H1 (cell line): ENCODE data around the gene FH. TPM values are rescaled to one million over a fixed set of nuclear protein-coding genes. Genes with fewer than 3 reads are reported as not detected.

Experiments
- CBX5 ChIP-seq: fragments of 300-800, 300-1000 bp; sonication (generic); IDR thresholded peaks from 2 replicates; pipeline ENCODE4 v1.7.1; 2016; ENCODE audit warnings: antibody characterized with exemption, low read length, low read depth
- CHD7 ChIP-seq: fragments of 300-600 bp; sonication (generic); IDR thresholded peaks from 2 replicates; pipeline ENCODE4 v1.7.1; 2012; ENCODE audit warnings: low read length, moderate library complexity, mild to moderate bottlenecking, inconsistent platforms; ENCODE audit not compliant: insufficient replicate concordance
- CREB1 ChIP-seq: IDR thresholded peaks from 2 replicates; pipeline ENCODE4 v1.6.1; 2012; ENCODE audit warnings: inconsistent platforms
- EZH2 ChIP-seq: fragments of 200-600 bp; sonication (generic); IDR thresholded peaks from 2 replicates; pipeline ENCODE4 v1.7.1; 2012; ENCODE audit warnings: low read depth, mild to moderate bottlenecking, moderate library complexity, low read length, inconsistent platforms; ENCODE audit not compliant: severe bottlenecking
- KDM1A ChIP-seq: fragments of 200-600, 300-600 bp; sonication (generic); IDR thresholded peaks from 2 replicates; pipeline ENCODE4 v1.7.1; 2016; ENCODE audit warnings: mild to moderate bottlenecking, low read length, borderline replicate concordance
- NANOG ChIP-seq: IDR thresholded peaks from 2 replicates; pipeline ENCODE4 v1.6.1; 2011; ENCODE audit warnings: low read length, low read depth, mild to moderate bottlenecking, inconsistent platforms; ENCODE audit not compliant: insufficient read depth, poor library complexity, severe bottlenecking
- PHF8 ChIP-seq: fragments of 200-600 bp; sonication (generic); conservative IDR thresholded peaks from 2 replicates; pipeline ENCODE4 v1.7.1; 2012; ENCODE audit warnings: low read depth, mild to moderate bottlenecking, inconsistent platforms, low read length, moderate library complexity
- POLR2AphosphoS5 ChIP-seq: IDR thresholded peaks from 2 replicates; pipeline ENCODE4 v1.6.1; 2011; ENCODE audit warnings: low read depth, low read length
- POU5F1 ChIP-seq: IDR thresholded peaks from 2 replicates; pipeline ENCODE4 v1.6.1; 2011; ENCODE audit warnings: low read depth, mild to moderate bottlenecking, low read length, moderate library complexity
- polyA plus RNA-seq, 7 experiments: library from polyadenylated mRNA; depleted of rRNA in 3 of 7; stranded (reverse) in 5 of 7; unstranded in 2 of 7; fragments of >200 nt in 5 of 7; fragments of 200-250 nt in 2 of 7; gene quantifications; 1 replicate in 5 of 7; 2 replicates in 1 of 7; 4 replicates in 1 of 7; pipeline versions ENCODE4 v1.2.1 to v1.2.3, GENCODE V29; 2011 to 2013; ENCODE audit warnings: missing spikeins in 2 of 7, mixed read lengths in 2 of 7
- total RNA-seq: library from RNA; stranded (reverse); fragmentation: NEBNext Ultra II Directional; extraction: Animal tissue kit (Norgen Biotek cat#: 25700); gene quantifications from 2 replicates; pipeline ENCODE4 v1.2.1, GENCODE V29; 2021

Gene FH
- total and polyA plus RNA-seq, 2 of the 8 experiments (the other 6 are each of a cell fraction or from before 2014, with no cell fraction given): 45.0 to 81.9 TPM

GRCh38 chr1:241532162-241532531 is 12.6 kb upstream of the FH start, which contains the start of gene KMO (continued):
- TF ChIP-seq CHD7: no peak
- TF ChIP-seq PHF8: no peak
- no peak for TF ChIP-seq POU5F1
- no peak for TF ChIP-seq NANOG
- no peak for TF ChIP-seq KDM1A
- TF ChIP-seq POLR2AphosphoS5: no peak
- no peak for TF ChIP-seq CBX5
- TF ChIP-seq EZH2: no peak
- no peak for TF ChIP-seq CREB1
